ENCODE data around the gene PTPRT. TPM values are rescaled to one million over a fixed set of nuclear protein-coding genes. Genes with fewer than 3 reads are reported as not detected.

PTPRT gene
- total RNA-seq, 1 experiment from 2014 or later, result not detected

DNA sequence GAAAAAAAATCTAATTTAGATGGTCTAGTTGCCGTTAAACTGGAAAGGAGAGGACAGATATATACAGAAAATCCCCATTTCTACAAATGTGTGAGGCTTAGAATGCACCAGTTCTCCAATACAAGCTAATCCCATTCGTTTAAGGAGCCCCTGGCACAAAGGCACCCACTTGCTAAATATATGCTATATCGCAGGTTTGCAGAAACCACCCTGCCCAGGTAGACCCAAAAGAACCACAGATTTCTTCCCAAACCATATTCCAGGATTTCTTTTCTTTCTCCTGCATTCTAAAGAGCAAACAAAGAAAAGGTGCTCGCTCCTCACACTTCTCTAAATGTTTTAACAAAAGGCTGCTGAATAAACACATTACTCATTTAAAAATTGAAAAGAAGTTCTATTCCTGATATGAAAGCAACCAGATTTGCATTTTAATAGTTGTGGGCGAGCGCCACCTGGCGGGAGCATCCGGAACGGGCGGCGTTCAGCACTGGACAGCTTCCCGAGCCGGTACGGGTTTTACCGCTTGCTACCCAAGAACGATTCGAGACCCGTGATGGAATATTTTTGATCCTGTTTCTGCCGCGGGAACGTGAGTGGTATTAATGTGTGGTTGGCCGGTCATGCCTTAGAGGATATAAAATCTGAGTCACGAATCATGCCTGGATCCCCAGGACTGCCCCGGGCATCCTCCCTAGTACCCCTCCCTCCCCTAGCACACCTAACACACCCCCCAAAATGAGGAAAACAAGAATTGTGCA is 2.1 kb downstream of the PTPRT start:
- H3K27ac ChIP-seq (ENCODE audit: low read length), result no peak overlapping the region
- H3K4me1 ChIP-seq (ENCODE audit: insufficient read depth, low read length), result no peaks in the 10 kb centered on the region
- no peaks in the 10 kb centered on the region for H3K9me3 ChIP-seq (ENCODE audit: low read length)
- H3K27me3 ChIP-seq (ENCODE audit: low read length), result peaks cover 77% of the 10 kb centered on the region
- no peak overlapping the region for H3K4me3 ChIP-seq (ENCODE audit: low read length)
- H4K20me1 ChIP-seq (ENCODE audit: low read length), result no peaks in the 10 kb centered on the region
- no peak overlapping the region for H2AFZ ChIP-seq (ENCODE audit: low read length)
- intact Hi-C loops (cut with micrococcal nuclease), result no loop called here
- no TSS peak for BruUV-seq (replicated peaks)
- H3K9ac ChIP-seq (ENCODE audit: low read length), result no peak overlapping the region
- ChIA-PET CTCF (interaction anchor here (0.6 to 1.0 kb wide), 2 partner anchors 1449 to 1450 kb away, joined by 3 read pairs; no protein-coding TSS in a partner anchor), POLR2A (ENCODE audit: unreplicated experiment) (no interaction called here)
- no peaks in the 10 kb centered on the region for H3K36me3 ChIP-seq (ENCODE audit: low read depth, low read length)
- no peaks in the 10 kb centered on the region for H3K79me2 ChIP-seq (ENCODE audit: low read length)
- peak overlapping the region; percentile 44; the same call in 1 of the 2 replicates for H3K4me2 ChIP-seq (ENCODE audit: low read length)
- ATAC-seq, result peak; percentile 71
- DNase-seq, result peak; percentile 79
- H3F3A ChIP-seq (ENCODE audit: low read length, unreplicated experiment), result no peaks in the 10 kb centered on the region
- H3K9me2 ChIP-seq (replicated peaks; ENCODE audit: low read length), result no peaks in the 10 kb centered on the region
- no peak for TF ChIP-seq EZH2phosphoT487 (IDR thresholded peaks at IDR 0.05; ENCODE audit: borderline replicate concordance, low read length)
- TF ChIP-seq, protein P1, sequence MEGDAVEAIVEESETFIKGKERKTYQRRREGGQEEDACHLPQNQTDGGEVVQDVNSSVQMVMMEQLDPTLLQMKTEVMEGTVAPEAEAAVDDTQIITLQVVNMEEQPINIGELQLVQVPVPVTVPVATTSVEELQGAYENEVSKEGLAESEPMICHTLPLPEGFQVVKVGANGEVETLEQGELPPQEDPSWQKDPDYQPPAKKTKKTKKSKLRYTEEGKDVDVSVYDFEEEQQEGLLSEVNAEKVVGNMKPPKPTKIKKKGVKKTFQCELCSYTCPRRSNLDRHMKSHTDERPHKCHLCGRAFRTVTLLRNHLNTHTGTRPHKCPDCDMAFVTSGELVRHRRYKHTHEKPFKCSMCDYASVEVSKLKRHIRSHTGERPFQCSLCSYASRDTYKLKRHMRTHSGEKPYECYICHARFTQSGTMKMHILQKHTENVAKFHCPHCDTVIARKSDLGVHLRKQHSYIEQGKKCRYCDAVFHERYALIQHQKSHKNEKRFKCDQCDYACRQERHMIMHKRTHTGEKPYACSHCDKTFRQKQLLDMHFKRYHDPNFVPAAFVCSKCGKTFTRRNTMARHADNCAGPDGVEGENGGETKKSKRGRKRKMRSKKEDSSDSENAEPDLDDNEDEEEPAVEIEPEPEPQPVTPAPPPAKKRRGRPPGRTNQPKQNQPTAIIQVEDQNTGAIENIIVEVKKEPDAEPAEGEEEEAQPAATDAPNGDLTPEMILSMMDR (conservative IDR thresholded peaks at IDR 0.05; ENCODE audit: low read depth, low read length), result peak; percentile 98

DNA sequence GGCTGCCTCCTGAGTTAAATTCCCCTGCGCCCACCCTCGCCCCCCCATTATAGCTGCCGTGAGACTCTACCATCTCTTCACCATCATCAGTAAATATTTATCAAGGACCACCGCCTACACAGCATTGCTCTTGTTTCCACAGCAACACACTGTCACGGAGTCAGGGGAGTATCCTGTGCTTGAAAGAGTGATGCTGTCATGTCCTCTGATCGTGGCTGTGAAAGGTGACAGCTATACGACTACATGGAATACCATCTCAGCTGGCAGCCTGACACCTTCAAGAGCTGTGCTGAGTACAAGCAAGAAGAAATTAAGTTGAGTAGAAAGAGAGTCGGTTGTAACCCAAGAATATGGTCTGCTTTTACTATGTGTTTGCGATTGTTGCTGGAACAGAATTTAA is 3.4 kb downstream of the PTPRT start:
- no peak overlapping the region for H3K27ac ChIP-seq (ENCODE audit: low read length)
- no peak overlapping the region for H2AFZ ChIP-seq (ENCODE audit: low read length)
- H3K4me1 ChIP-seq (ENCODE audit: insufficient read depth, low read length), result no peaks in the 10 kb centered on the region
- no peak for TF ChIP-seq EZH2 (IDR thresholded peaks at IDR 0.05; ENCODE audit: low read length, unreplicated experiment)
- TF ChIP-seq, protein P1 (conservative IDR thresholded peaks at IDR 0.05; ENCODE audit: low read depth, low read length), result no peak
- no peak for TF ChIP-seq EZH2phosphoT487 (IDR thresholded peaks at IDR 0.05; ENCODE audit: borderline replicate concordance, low read length)
- H3K9me3 ChIP-seq (ENCODE audit: low read length), result no peaks in the 10 kb centered on the region
- ChIA-PET POLR2A (ENCODE audit: unreplicated experiment) (no interaction called here), CTCF (no interaction called here)
- H3K9ac ChIP-seq (ENCODE audit: low read length), result no peak overlapping the region
- no peak overlapping the region for H3K4me2 ChIP-seq (ENCODE audit: low read length)
- no peaks in the 10 kb centered on the region for H3K36me3 ChIP-seq (ENCODE audit: low read depth, low read length)
- H3K9me2 ChIP-seq (replicated peaks; ENCODE audit: low read length), result no peaks in the 10 kb centered on the region
- H3K27me3 ChIP-seq (ENCODE audit: low read length), result peaks cover 81% of the 10 kb centered on the region
- H3K79me2 ChIP-seq (ENCODE audit: low read length), result no peaks in the 10 kb centered on the region
- no peaks in the 10 kb centered on the region for H4K20me1 ChIP-seq (ENCODE audit: low read length)
- DNase-seq (no peak), ATAC-seq (no peak)
- intact Hi-C loops (cut with micrococcal nuclease), result no loop called here
- H3F3A ChIP-seq (ENCODE audit: low read length, unreplicated experiment), result no peaks in the 10 kb centered on the region
- no TSS peak for BruUV-seq (replicated peaks)
- no peak overlapping the region for H3K4me3 ChIP-seq (ENCODE audit: low read length)

DNA sequence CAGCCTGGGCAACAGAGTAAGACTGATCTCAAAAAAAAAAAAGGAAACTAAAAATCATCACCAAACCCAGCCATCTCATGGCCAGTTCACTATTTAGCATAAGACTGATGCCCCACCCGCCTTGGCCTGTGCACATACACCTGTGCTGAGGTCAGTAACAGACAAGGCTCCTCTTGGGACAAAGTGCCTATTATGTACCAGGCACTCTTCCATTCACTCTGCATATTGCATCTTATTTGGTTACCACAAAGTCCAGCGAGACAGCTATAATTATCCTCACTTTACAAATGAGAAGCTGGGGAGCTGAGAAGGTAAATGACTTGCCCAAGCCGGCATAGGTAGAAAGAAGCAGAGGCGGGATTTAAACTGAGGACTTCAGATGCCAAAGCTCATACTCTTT is 3.8 kb downstream of the PTPRT start:
- CTCF ChIA-PET, result no interaction called here
- Histone ChIP-seq H3K4me3 (ENCODE audit: low read length) (no peak overlapping the region), H3K9me2 (replicated peaks; ENCODE audit: low read length) (no peaks in the 10 kb centered on the region), H3K4me2 (ENCODE audit: low read length) (no peak overlapping the region), H2AFZ (ENCODE audit: low read length) (no peak overlapping the region), H4K20me1 (ENCODE audit: low read length) (no peaks in the 10 kb centered on the region), H3K9ac (ENCODE audit: low read length) (no peak overlapping the region), H3K27me3 (ENCODE audit: low read length) (peaks cover 81% of the 10 kb centered on the region), H3K79me2 (ENCODE audit: low read length) (no peaks in the 10 kb centered on the region), H3F3A (ENCODE audit: low read length, unreplicated experiment) (no peaks in the 10 kb centered on the region), H3K9me3 (ENCODE audit: low read length) (no peaks in the 10 kb centered on the region), H3K27ac (ENCODE audit: low read length) (no peak overlapping the region), H3K4me1 (ENCODE audit: insufficient read depth, low read length) (no peaks in the 10 kb centered on the region), H3K36me3 (ENCODE audit: low read depth, low read length) (no peaks in the 10 kb centered on the region)
- no peak for TF ChIP-seq EZH2phosphoT487 (IDR thresholded peaks at IDR 0.05; ENCODE audit: borderline replicate concordance, low read length)
- no peak for TF ChIP-seq EZH2 (IDR thresholded peaks at IDR 0.05; ENCODE audit: low read length, unreplicated experiment)
- TF ChIP-seq, protein P1 (conservative IDR thresholded peaks at IDR 0.05; ENCODE audit: low read depth, low read length), result no peak
- no TSS peak for BruUV-seq (replicated peaks)
- DNase-seq (no peak), ATAC-seq (no peak)
- intact Hi-C loops (cut with micrococcal nuclease), result no loop called here
- POLR2A ChIA-PET (ENCODE audit: unreplicated experiment), result no interaction called here

All from PC-3 (cell line).